22Rv1 (cell line): ENCODE measurements around the gene TSHZ1.

Experiments
- H3K27ac ChIP-seq: fragments of 450-650 bp; 2 replicates; pipeline ENCODE4 v1.5.1; 2017
- ZFX ChIP-seq: fragments of 450-650 bp; IDR thresholded peaks from 2 replicates; pipeline ENCODE4 v1.6.1; 2017; ENCODE audit warnings: antibody characterized with exemption, borderline replicate concordance
- TF ChIP-seq, protein P1 (sequence below): fragments of 450-650 bp; IDR thresholded peaks from 2 replicates; pipeline ENCODE4 v1.5.1; 2017; ENCODE audit warnings: mild to moderate bottlenecking

TSHZ1 gene

DNA sequence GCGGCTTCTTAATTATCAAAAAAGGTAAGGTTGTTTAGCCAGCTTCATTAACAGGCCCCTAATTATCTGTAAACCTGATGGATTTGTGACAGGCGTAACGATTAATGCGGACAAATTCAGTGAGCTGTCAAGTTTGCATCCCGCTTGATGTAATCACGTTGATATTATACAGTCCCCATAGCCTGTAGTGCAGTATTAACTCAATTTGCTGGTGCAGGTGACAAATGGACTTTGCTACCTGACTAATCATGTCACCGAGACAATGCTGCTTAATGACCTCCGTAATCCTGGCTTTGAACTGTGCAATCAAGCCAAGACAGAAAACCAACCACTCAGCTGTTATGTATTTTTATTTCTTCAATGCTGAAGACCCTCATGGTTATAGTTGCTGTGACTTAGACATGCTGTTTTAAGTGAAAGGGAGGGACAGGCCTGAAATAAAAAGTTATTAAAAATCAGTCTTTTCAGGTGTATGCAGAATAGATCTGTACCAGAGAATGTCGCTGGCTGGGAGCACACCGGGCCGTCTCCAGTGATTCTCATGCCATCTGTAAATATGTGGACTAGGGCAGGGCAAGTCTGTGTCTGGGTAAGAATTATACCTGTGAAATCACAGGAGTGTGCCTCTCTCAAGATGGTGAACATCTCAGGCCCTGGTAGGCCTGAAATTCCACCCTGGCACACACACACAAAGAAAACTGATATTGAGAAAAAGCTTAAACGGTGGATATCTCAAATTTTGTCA lies 4.3 kb downstream of the TSHZ1 start:
- H3K27ac ChIP-seq = no peak overlapping the region
- TF ChIP-seq, protein P1, sequence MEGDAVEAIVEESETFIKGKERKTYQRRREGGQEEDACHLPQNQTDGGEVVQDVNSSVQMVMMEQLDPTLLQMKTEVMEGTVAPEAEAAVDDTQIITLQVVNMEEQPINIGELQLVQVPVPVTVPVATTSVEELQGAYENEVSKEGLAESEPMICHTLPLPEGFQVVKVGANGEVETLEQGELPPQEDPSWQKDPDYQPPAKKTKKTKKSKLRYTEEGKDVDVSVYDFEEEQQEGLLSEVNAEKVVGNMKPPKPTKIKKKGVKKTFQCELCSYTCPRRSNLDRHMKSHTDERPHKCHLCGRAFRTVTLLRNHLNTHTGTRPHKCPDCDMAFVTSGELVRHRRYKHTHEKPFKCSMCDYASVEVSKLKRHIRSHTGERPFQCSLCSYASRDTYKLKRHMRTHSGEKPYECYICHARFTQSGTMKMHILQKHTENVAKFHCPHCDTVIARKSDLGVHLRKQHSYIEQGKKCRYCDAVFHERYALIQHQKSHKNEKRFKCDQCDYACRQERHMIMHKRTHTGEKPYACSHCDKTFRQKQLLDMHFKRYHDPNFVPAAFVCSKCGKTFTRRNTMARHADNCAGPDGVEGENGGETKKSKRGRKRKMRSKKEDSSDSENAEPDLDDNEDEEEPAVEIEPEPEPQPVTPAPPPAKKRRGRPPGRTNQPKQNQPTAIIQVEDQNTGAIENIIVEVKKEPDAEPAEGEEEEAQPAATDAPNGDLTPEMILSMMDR = no peak
- no peak for TF ChIP-seq ZFX

GRCh38 chr18:75215663-75216062 lies 5.1 kb downstream of the TSHZ1 start:
- TF ChIP-seq, protein P1 = no peak
- no peak for TF ChIP-seq ZFX
- H3K27ac ChIP-seq = no peak overlapping the region

- H3K27ac ChIP-seq = no peak overlapping the region
- TF ChIP-seq ZFX = no peak
These were observed 5.8 kb downstream of the TSHZ1 start for GRCh38 chr18:75216212-75216910.

GRCh38 chr18:75216911-75217689 lies 6.5 kb downstream of the TSHZ1 start:
- TF ChIP-seq, protein P1 = no peak
- no peak for TF ChIP-seq ZFX
- H3K27ac ChIP-seq = no peak overlapping the region

- H3K27ac ChIP-seq = no peak overlapping the region
- TF ChIP-seq, protein P1 = no peak
- TF ChIP-seq ZFX = no peak
These were observed 7.7 kb downstream of the TSHZ1 start for GRCh38 chr18:75218065-75218923.

- no peak overlapping the region for H3K27ac ChIP-seq
- TF ChIP-seq ZFX = no peak
- TF ChIP-seq, protein P1 = no peak
These were observed 9.3 kb downstream of the TSHZ1 start for GRCh38 chr18:75219745-75220375.
